Bronchial epithelial cell (primary cell): Measurements from ENCODE around the gene EDEM3. TPM values are rescaled to one million over a fixed set of nuclear protein-coding genes. Genes with fewer than 3 reads are reported as not detected.

Experiments
- DNase-seq: peaks from one replicate; pipeline ENCODE4 v3.0.0-alpha.2; 2010; ENCODE audit warnings: low read depth
- FAIRE-seq: peaks from 2 replicates; lab custom pipeline; 2011; peaks lifted over from hg19 to GRCh38; lab: Jason Lieb, UNC
- H3K27me3 ChIP-seq: 2 replicates; pipeline ENCODE4 v1.5.1; 2011; ENCODE audit warnings: low read length; ENCODE audit not compliant: control insufficient read depth, insufficient read depth
- H3K36me3 ChIP-seq: 2 replicates; pipeline ENCODE4 v1.5.1; 2011; ENCODE audit warnings: low read length; ENCODE audit not compliant: control insufficient read depth, insufficient read depth
- H3K4me3 ChIP-seq: 2 replicates; pipeline ENCODE4 v1.5.1; 2011; ENCODE audit warnings: mild to moderate bottlenecking, low read depth, low read length, control low read depth
- CTCF ChIP-seq: IDR thresholded peaks from 2 replicates; pipeline ENCODE4 v1.5.1; 2011; ENCODE audit warnings: mild to moderate bottlenecking, moderate library complexity, low read length, control low read depth, inconsistent platforms; ENCODE audit not compliant: insufficient read depth, severe bottlenecking
- total RNA-seq: library from RNA; depleted of rRNA; stranded (reverse); fragments of >200 nt; gene quantifications from 2 replicates; pipeline ENCODE4 v1.2.1, GENCODE V29; 2014

The EDEM3 gene
- total RNA-seq, 1 donor from 2014 or later, result 32.1 TPM

- Histone ChIP-seq H3K36me3 (no peaks in the 10 kb centered on the region), H3K4me3 (no peak overlapping the region), H3K27me3 (no peaks in the 10 kb centered on the region)
- FAIRE-seq (no peak), DNase-seq (no peak)
- no peak for TF ChIP-seq CTCF
Observed at GRCh38 chr1:184677344-184677743, 77.3 kb downstream of the EDEM3 start.

- no peak for FAIRE-seq
- TF ChIP-seq CTCF, result no peak
- no peak overlapping the region for H3K4me3 ChIP-seq
Observed at GRCh38 chr1:184673305-184673704, 81.4 kb downstream of the EDEM3 start.

GRCh38 chr1:184672013-184672726 lies 82.5 kb downstream of the EDEM3 start:
- no peak for TF ChIP-seq CTCF
- Histone ChIP-seq H3K36me3 (no peaks in the 10 kb centered on the region), H3K27me3 (no peaks in the 10 kb centered on the region), H3K4me3 (no peak overlapping the region)
- DNase-seq (no peak), FAIRE-seq (no peak)

More at GRCh38 chr1:184673305-184673704, 81.4 kb downstream of the EDEM3 start:
- H3K36me3 ChIP-seq, result no peaks in the 10 kb centered on the region
- no peak for DNase-seq
- no peaks in the 10 kb centered on the region for H3K27me3 ChIP-seq

- no peak for DNase-seq
- no peak for TF ChIP-seq CTCF
- Histone ChIP-seq H3K27me3 (no peaks in the 10 kb centered on the region), H3K4me3 (no peak overlapping the region), H3K36me3 (no peaks in the 10 kb centered on the region)
- FAIRE-seq, result no peak
Observed at GRCh38 chr1:184669391-184669790, 85.3 kb downstream of the EDEM3 start.

GRCh38 chr1:184665360-184665759 lies 89.3 kb downstream of the EDEM3 start:
- FAIRE-seq (no peak), DNase-seq (no peak)
- H3K36me3 ChIP-seq, result no peaks in the 10 kb centered on the region
- TF ChIP-seq CTCF, result no peak
- no peak overlapping the region for H3K4me3 ChIP-seq
- no peaks in the 10 kb centered on the region for H3K27me3 ChIP-seq

- no peaks in the 10 kb centered on the region for H3K27me3 ChIP-seq
- FAIRE-seq (no peak), DNase-seq (no peak)
- TF ChIP-seq CTCF, result no peak
- no peaks in the 10 kb centered on the region for H3K36me3 ChIP-seq
- no peak overlapping the region for H3K4me3 ChIP-seq
Observed at GRCh38 chr1:184664661-184665060, 90.0 kb downstream of the EDEM3 start.
